ENCODE measurements around the gene TMEM181.
"Not testable (repeated sequence)": the region's sequence is repeated elsewhere in the genome, so short reads cannot be mapped to it uniquely, and the experiment has no call there.

TMEM181 gene

GRCh38 chr6:158621694-158622544 lies 62.0 kb downstream of the TMEM181 start:
- no peak for DNase-seq (ENCODE audit: low read depth in 2 of 2)

GRCh38 chr6:158622545-158623190 lies 62.8 kb downstream of the TMEM181 start:
- DNase-seq (ENCODE audit: low read depth in 2 of 2): no peak

GRCh38 chr6:158624684-158625682 lies 65.1 kb downstream of the TMEM181 start:
- DNase-seq (ENCODE audit: low read depth in 2 of 2): no peak

GRCh38 chr6:158625881-158626305 lies 66.0 kb downstream of the TMEM181 start:
- DNase-seq (ENCODE audit: low read depth in 2 of 2): no peak

- no peak for DNase-seq (ENCODE audit: low read depth in 2 of 2)
These were observed 66.7 kb downstream of the TMEM181 start for GRCh38 chr6:158626360-158627167.

- DNase-seq (ENCODE audit: low read depth in 2 of 2): no peak
These were observed 67.5 kb downstream of the TMEM181 start for GRCh38 chr6:158627168-158627939.

- no peak for DNase-seq (ENCODE audit: low read depth in 2 of 2)
These were observed 68.0 kb downstream of the TMEM181 start for GRCh38 chr6:158627940-158628211.

GRCh38 chr6:158628542-158628941 lies 68.7 kb downstream of the TMEM181 start:
- DNase-seq (ENCODE audit: low read depth in 2 of 2): no peak

- DNase-seq (ENCODE audit: low read depth in 2 of 2): no peak
These were observed 69.7 kb downstream of the TMEM181 start for GRCh38 chr6:158629367-158630221.

- DNase-seq (ENCODE audit: low read depth in 2 of 2): no peak
These were observed 71.2 kb downstream of the TMEM181 start for GRCh38 chr6:158630938-158631616.

- DNase-seq (ENCODE audit: low read depth in 2 of 2): no peak
These were observed 72.0 kb downstream of the TMEM181 start for GRCh38 chr6:158631678-158632537.

GRCh38 chr6:158632538-158633119 lies 72.7 kb downstream of the TMEM181 start:
- not testable (repeated sequence) for DNase-seq (ENCODE audit: low read depth in 2 of 2)

GRCh38 chr6:158633127-158633526 lies 73.2 kb downstream of the TMEM181 start:
- DNase-seq (ENCODE audit: low read depth in 2 of 2): no peak

- no peak for DNase-seq (ENCODE audit: low read depth in 2 of 2)
These were observed 75.0 kb downstream of the TMEM181 start for GRCh38 chr6:158634695-158635426.

GRCh38 chr6:158635427-158636073 lies 75.7 kb downstream of the TMEM181 start:
- DNase-seq (ENCODE audit: low read depth in 2 of 2): no peak

- DNase-seq (ENCODE audit: low read depth in 2 of 2): no peak
These were observed 76.9 kb downstream of the TMEM181 start for GRCh38 chr6:158636778-158637177.
